Fibroblast of villous mesenchyme (primary cell): ENCODE results near the gene MROH7. TPM values are rescaled to one million over a fixed set of nuclear protein-coding genes. Genes with fewer than 3 reads are reported as not detected.

Source experiments
- DNase-seq: peaks from one replicate; pipeline ENCODE4 v3.0.0-alpha.2; 2010; ENCODE audit warnings: low read depth
- H3K4me3 ChIP-seq: 2 replicates; pipeline ENCODE4 v1.5.1; 2011; ENCODE audit warnings: low read depth, mild to moderate bottlenecking, low read length
- CTCF ChIP-seq: IDR thresholded peaks from 2 replicates; pipeline ENCODE4 v1.5.1; 2012; ENCODE audit warnings: low read depth, mild to moderate bottlenecking, low read length; ENCODE audit not compliant: insufficient read depth
- total RNA-seq: library from RNA; depleted of rRNA; stranded (reverse); fragments of >200 nt; gene quantifications from 2 replicates; pipeline ENCODE4 v1.2.3, GENCODE V29; 2012

The MROH7 gene
- under 0.01 TPM in 1 of 2 replicates, not detected in the other for total RNA-seq

GRCh38 chr1:54640863-54641836 lies at the start of gene MROH7:
Gene MROH7, plus strand, starts transcription at chr1:54641786. Its CDS starts 11,141 bp downstream, at chr1:54652927.
- DNase-seq, result no peak
- H3K4me3 ChIP-seq, result no peak within 1 kb of the TSS
- no peak for TF ChIP-seq CTCF

- no peak for TF ChIP-seq CTCF
- no peak for DNase-seq
- H3K4me3 ChIP-seq, result no peak overlapping the region
Observed at GRCh38 chr1:54593571-54594160, 47.9 kb upstream of the MROH7 start.

- no peak for TF ChIP-seq CTCF
- DNase-seq, result no peak
- H3K4me3 ChIP-seq, result no peak overlapping the region
Observed at GRCh38 chr1:54594463-54594862, 47.1 kb upstream of the MROH7 start.

GRCh38 chr1:54595956-54596498 lies 45.6 kb upstream of the MROH7 start:
- DNase-seq, result no peak
- no peak for TF ChIP-seq CTCF
- no peak overlapping the region for H3K4me3 ChIP-seq

GRCh38 chr1:54596756-54597155 lies 44.8 kb upstream of the MROH7 start:
- H3K4me3 ChIP-seq, result no peak overlapping the region
- no peak for DNase-seq
- TF ChIP-seq CTCF, result no peak

- H3K4me3 ChIP-seq, result no peak overlapping the region
Observed at GRCh38 chr1:54597455-54598030, 44.0 kb upstream of the MROH7 start.

More at GRCh38 chr1:54597455-54598030, 44.0 kb upstream of the MROH7 start:
- TF ChIP-seq CTCF, result no peak
- DNase-seq, result no peak
